T-helper 9 cell (primary cell): ENCODE data around the gene TMEM165.

ENCODE experiments used
- DNase-seq: peaks from one replicate; pipeline ENCODE4 v3.0.0-alpha.2; 2020

TMEM165 gene

GRCh38 chr4:55407119-55407518 lies 11.4 kb downstream of the TMEM165 start:
- DNase-seq, result no peak

GRCh38 chr4:55407764-55408163 lies 12.0 kb downstream of the TMEM165 start:
- DNase-seq, result no peak

- no peak for DNase-seq
Observed at GRCh38 chr4:55409468-55410171, 13.9 kb downstream of the TMEM165 start.

GRCh38 chr4:55410431-55410830 lies 14.7 kb downstream of the TMEM165 start:
- DNase-seq, result no peak

GRCh38 chr4:55411621-55412020 lies 15.9 kb downstream of the TMEM165 start:
- DNase-seq, result no peak

GRCh38 chr4:55416176-55416575 lies 20.4 kb downstream of the TMEM165 start:
- no peak for DNase-seq

- DNase-seq, result no peak
Observed at GRCh38 chr4:55424791-55425190, 29.0 kb downstream of the TMEM165 start.

- DNase-seq, result no peak
Observed at GRCh38 chr4:55431710-55432336, 36.1 kb downstream of the TMEM165 start.

- no peak for DNase-seq
Observed at GRCh38 chr4:55435141-55435841, 39.5 kb downstream of the TMEM165 start.

- DNase-seq, result no peak
Observed at GRCh38 chr4:55437356-55437796, 41.6 kb downstream of the TMEM165 start.

GRCh38 chr4:55437823-55438222 lies 42.1 kb downstream of the TMEM165 start:
- no peak for DNase-seq

- no peak for DNase-seq
Observed at GRCh38 chr4:55438314-55438713, 42.6 kb downstream of the TMEM165 start.

- DNase-seq, result no peak
Observed at GRCh38 chr4:55439023-55439422, 43.3 kb downstream of the TMEM165 start.

GRCh38 chr4:55440786-55441185 lies 45.0 kb downstream of the TMEM165 start:
- DNase-seq, result no peak

GRCh38 chr4:55442541-55442940 lies 46.8 kb downstream of the TMEM165 start:
- DNase-seq, result no peak

- DNase-seq, result no peak
Observed at GRCh38 chr4:55444827-55445226, 49.1 kb downstream of the TMEM165 start.

- DNase-seq, result no peak
Observed at GRCh38 chr4:55445921-55446577, 50.3 kb downstream of the TMEM165 start.

GRCh38 chr4:55446578-55446922 lies 50.8 kb downstream of the TMEM165 start:
- DNase-seq, result no peak

- DNase-seq, result no peak
Observed at GRCh38 chr4:55447108-55447708, 51.5 kb downstream of the TMEM165 start.

GRCh38 chr4:55447831-55448230 lies 52.1 kb downstream of the TMEM165 start:
- DNase-seq, result no peak

GRCh38 chr4:55450566-55450965 lies 54.8 kb downstream of the TMEM165 start:
- no peak for DNase-seq

GRCh38 chr4:55458164-55458563 lies 62.4 kb downstream of the TMEM165 start:
- no peak for DNase-seq

- no peak for DNase-seq
Observed at GRCh38 chr4:55458611-55459010, 62.9 kb downstream of the TMEM165 start.
